ENCODE data around the gene WWTR1. TPM values are rescaled to one million over a fixed set of nuclear protein-coding genes. Genes with fewer than 3 reads are reported as not detected.
A peak's percentile ranks its signal among the peaks of the same experiment; 100 is the strongest.

WWTR1 gene
- total RNA-seq, 2 donors from 2014 or later = 6.8 to 35.8 TPM

DNA sequence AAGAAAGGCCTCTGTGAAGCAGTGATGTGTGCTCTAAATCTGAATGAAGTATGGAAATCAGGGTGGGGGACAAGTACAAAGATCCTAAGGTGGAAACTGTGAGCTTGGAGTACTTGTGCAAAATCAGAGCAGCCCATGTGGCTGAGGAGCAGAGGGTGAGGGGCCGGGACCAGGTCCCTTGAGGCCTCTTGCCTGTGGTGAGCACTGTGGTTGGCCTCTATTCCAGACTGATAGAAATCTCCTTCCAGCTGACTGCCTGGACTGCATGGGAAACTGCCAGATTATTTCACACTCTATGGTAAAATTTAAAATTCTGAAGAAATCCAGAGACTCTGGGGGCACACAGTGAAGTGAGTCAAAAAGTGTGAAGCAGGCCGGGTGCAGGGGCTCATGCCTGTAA lies 101.9 kb downstream of the WWTR1 start:
- Histone ChIP-seq H3K27me3 (no peaks in the 10 kb centered on the region), H3K9me3 (no peaks in the 10 kb centered on the region), H3K27ac (no peak overlapping the region), H3K9ac (ENCODE audit: low read depth in 2 of 2, low read length in 2 of 2) (no peak overlapping the region), H3K4me3 (no peak overlapping the region), H3K4me1 (no peaks in the 10 kb centered on the region), H3K36me3 (no peaks in the 10 kb centered on the region)
- intact Hi-C loops (cut with DNase I) = loop anchor here (10.0 kb wide), 1 partner anchor 89 kb away; no protein-coding TSS in a partner anchor
- DNase-seq = no peak
- TF ChIP-seq CTCF (IDR thresholded peaks at IDR 0.05) = no peak

DNA sequence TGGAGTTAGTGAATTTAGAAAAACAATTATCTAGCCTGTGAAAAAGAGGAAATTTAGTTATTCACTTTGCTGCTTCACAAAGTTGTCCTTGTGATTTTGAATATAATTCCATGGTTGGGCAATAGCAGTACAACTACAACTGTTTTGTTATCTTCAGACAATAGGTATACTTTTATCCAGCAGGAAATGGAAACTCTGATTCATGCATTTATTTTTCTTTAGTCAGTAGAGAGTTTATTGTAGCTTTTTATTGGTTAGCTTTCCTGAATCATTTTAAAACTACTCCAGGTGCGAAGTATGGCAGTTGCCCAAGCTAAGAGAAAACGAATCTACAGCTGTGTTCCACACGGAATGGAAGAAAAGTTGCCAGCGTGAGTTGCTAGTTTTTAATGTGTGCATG lies 103.0 kb downstream of the WWTR1 start:
- Histone ChIP-seq H3K9me3 (no peaks in the 10 kb centered on the region), H3K27ac (peak overlapping the region; percentile 54), H3K9ac (ENCODE audit: low read depth in 2 of 2, low read length in 2 of 2) (no peak overlapping the region), H3K4me1 (no peaks in the 10 kb centered on the region), H3K36me3 (no peaks in the 10 kb centered on the region), H3K27me3 (no peaks in the 10 kb centered on the region), H3K4me3 (no peak overlapping the region)
- TF ChIP-seq CTCF (IDR thresholded peaks at IDR 0.05) = no peak
- peak; percentile 57 for DNase-seq
- intact Hi-C loops (cut with DNase I) = loop anchor here (10.0 kb wide), 1 partner anchor 90 kb away; no protein-coding TSS in a partner anchor

- H3K9ac ChIP-seq (ENCODE audit: low read depth in 2 of 2, low read length in 2 of 2) = no peak overlapping the region
- H3K9me3 ChIP-seq = no peaks in the 10 kb centered on the region
- intact Hi-C loops (cut with DNase I) = loop anchor here (10.0 kb wide), 1 partner anchor 91 kb away; no protein-coding TSS in a partner anchor
- H3K27me3 ChIP-seq = no peaks in the 10 kb centered on the region
- DNase-seq = no peak
- H3K27ac ChIP-seq = peak overlapping the region; percentile 54
- H3K4me3 ChIP-seq = no peak overlapping the region
- no peaks in the 10 kb centered on the region for H3K4me1 ChIP-seq
- no peak for TF ChIP-seq CTCF (IDR thresholded peaks at IDR 0.05)
- no peaks in the 10 kb centered on the region for H3K36me3 ChIP-seq
These were observed 103.9 kb downstream of the WWTR1 start for GRCh38 chr3:149553781-149554451.

DNA sequence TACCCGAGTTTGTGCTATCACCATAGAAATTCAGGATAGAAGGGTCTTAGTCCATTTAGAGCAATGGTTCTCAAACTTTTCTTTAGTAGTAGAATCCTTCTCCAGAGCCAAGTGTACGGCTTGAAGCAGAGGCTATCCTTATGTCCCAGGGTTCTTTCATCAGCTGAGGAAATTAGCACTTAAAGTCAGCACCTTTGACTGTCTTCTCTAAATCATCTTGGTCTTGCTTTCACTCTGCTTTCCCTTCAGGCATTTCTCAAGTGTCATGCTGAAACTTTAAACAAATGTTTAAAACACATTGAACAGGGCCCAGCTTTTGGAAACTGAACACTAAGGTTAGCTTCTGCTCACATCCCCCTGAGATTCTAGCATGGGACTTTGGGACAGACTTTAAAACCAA lies 105.1 kb downstream of the WWTR1 start:
- Histone ChIP-seq H3K27me3 (no peaks in the 10 kb centered on the region), H3K9me3 (no peaks in the 10 kb centered on the region), H3K9ac (ENCODE audit: low read depth in 2 of 2, low read length in 2 of 2) (no peak overlapping the region), H3K27ac (no peak overlapping the region), H3K4me1 (no peaks in the 10 kb centered on the region), H3K36me3 (no peaks in the 10 kb centered on the region), H3K4me3 (no peak overlapping the region)
- intact Hi-C loops (cut with DNase I) = loop anchor here (10.0 kb wide), 1 partner anchor 92 kb away; no protein-coding TSS in a partner anchor
- no peak for DNase-seq
- no peak for TF ChIP-seq CTCF (IDR thresholded peaks at IDR 0.05)

DNA sequence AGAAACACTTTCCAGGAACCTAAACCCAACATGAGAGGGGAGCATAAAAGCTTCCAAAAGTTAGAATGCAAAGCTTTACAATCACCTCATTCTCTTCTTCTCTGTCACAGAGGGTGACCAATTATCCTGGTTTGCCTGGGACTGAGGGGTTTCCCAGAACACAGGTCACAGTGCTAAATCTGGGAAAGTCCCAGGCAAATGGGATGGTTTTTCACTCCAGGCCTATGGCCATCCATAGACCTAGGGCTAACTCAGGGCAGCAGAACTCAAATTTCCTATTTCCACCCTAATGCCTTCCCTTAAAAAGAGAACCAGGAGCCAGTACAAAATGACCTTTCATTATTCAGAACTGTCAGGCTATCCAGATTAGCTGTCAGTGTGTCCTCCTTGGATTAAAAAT lies 106.3 kb downstream of the WWTR1 start:
- DNase-seq = no peak
- Histone ChIP-seq H3K4me1 (no peaks in the 10 kb centered on the region), H3K27me3 (no peaks in the 10 kb centered on the region), H3K9ac (ENCODE audit: low read depth in 2 of 2, low read length in 2 of 2) (no peak overlapping the region), H3K27ac (no peak overlapping the region), H3K9me3 (no peaks in the 10 kb centered on the region), H3K36me3 (no peaks in the 10 kb centered on the region), H3K4me3 (no peak overlapping the region)
- TF ChIP-seq CTCF (IDR thresholded peaks at IDR 0.05) = no peak
- intact Hi-C loops (cut with DNase I) = loop anchor here (10.0 kb wide), 1 partner anchor 93 kb away; no protein-coding TSS in a partner anchor

All from colonic mucosa (tissue), 4 donors.